ENCODE data around the gene ATP2C1. TPM values are rescaled to one million over a fixed set of nuclear protein-coding genes. Genes with fewer than 3 reads are reported as not detected.
A peak's percentile ranks its signal among the peaks of the same experiment; 100 is the strongest.

The ATP2C1 gene
- total and polyA plus RNA-seq, 2 experiments from 2014 or later: 31.5 to 99.4 TPM

DNA sequence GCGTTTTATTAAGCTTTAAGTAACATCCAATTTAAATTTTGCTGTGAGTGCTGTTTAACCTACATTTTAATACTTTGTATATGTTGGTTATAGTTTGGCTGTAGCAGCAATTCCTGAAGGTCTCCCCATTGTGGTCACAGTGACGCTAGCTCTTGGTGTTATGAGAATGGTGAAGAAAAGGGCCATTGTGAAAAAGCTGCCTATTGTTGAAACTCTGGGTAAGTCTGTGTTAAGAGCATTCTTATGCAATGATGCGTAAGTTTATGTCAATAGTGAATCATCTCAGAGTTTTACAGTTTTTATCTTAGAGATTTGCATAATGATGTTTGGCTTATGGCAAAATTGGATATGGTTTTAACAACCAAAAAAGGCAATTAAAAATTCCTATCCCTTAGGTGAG, 70.0 kb downstream of the ATP2C1 start:
- Histone ChIP-seq H2AFZ (no peak overlapping the region), H3K9me2 (replicated peaks; ENCODE audit: insufficient read depth) (no peaks in the 10 kb centered on the region), H3K36me3 (replicated peaks; ENCODE audit: insufficient read depth, low read depth) (no peaks in the 10 kb centered on the region), H3K27ac (peak overlapping the region; percentile 49), H3K9me3 (ENCODE audit: low read depth) (no peaks in the 10 kb centered on the region), H3K4me1 (ENCODE audit: insufficient read depth) (no peaks in the 10 kb centered on the region), H3K27me3 (no peaks in the 10 kb centered on the region), H3K4me2 (no peak overlapping the region), H3K4me3 (no peak overlapping the region), H3K79me2 (no peaks in the 10 kb centered on the region), H4K20me1 (ENCODE audit: insufficient read depth, poor library complexity, severe bottlenecking) (no peaks in the 10 kb centered on the region)
- peak; percentile 13 for DNase-seq (ENCODE audit: low spot score)
- TF ChIP-seq EZH2phosphoT487 (IDR thresholded peaks at IDR 0.05; ENCODE audit: low read depth, severe bottlenecking, unreplicated experiment) (no peak), EZH2 (IDR thresholded peaks at IDR 0.05; ENCODE audit: borderline replicate concordance) (no peak)
- TF ChIP-seq, protein P1, sequence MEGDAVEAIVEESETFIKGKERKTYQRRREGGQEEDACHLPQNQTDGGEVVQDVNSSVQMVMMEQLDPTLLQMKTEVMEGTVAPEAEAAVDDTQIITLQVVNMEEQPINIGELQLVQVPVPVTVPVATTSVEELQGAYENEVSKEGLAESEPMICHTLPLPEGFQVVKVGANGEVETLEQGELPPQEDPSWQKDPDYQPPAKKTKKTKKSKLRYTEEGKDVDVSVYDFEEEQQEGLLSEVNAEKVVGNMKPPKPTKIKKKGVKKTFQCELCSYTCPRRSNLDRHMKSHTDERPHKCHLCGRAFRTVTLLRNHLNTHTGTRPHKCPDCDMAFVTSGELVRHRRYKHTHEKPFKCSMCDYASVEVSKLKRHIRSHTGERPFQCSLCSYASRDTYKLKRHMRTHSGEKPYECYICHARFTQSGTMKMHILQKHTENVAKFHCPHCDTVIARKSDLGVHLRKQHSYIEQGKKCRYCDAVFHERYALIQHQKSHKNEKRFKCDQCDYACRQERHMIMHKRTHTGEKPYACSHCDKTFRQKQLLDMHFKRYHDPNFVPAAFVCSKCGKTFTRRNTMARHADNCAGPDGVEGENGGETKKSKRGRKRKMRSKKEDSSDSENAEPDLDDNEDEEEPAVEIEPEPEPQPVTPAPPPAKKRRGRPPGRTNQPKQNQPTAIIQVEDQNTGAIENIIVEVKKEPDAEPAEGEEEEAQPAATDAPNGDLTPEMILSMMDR (IDR thresholded peaks at IDR 0.05; ENCODE audit: poor library complexity): no peak
- WGBS (ENCODE audit: low lambda C conversion rate, missing lambda C conversion rate): 67% methylated on average over 3 of the region's 3 CpGs

DNA sequence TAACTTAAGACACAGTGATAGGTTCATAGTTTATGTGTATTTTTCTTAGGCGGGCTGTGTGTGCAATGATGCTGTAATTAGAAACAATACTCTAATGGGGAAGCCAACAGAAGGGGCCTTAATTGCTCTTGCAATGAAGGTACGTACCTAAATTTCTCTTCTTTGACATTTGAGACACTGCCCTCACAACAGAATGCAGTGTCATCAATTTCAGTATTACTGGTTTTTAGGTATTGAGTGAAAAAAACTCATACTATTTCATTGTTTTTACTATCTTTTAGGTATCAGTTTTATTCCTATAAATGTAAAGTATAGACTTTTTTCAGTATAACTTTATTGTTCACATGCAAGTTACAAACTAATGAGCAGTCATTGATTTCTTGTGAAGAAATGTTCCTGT, 73.4 kb downstream of the ATP2C1 start:
- no peak overlapping the region for H3K4me3 ChIP-seq
- no peak for DNase-seq (ENCODE audit: low spot score)
- TF ChIP-seq, protein P1 (IDR thresholded peaks at IDR 0.05; ENCODE audit: poor library complexity): no peak
- TF ChIP-seq EZH2 (IDR thresholded peaks at IDR 0.05; ENCODE audit: borderline replicate concordance) (no peak), EZH2phosphoT487 (IDR thresholded peaks at IDR 0.05; ENCODE audit: low read depth, severe bottlenecking, unreplicated experiment) (no peak)
- H3K4me1 ChIP-seq (ENCODE audit: insufficient read depth): no peaks in the 10 kb centered on the region
- H2AFZ ChIP-seq: no peak overlapping the region
- no peak overlapping the region for H3K27ac ChIP-seq
- no peaks in the 10 kb centered on the region for H3K9me2 ChIP-seq (replicated peaks; ENCODE audit: insufficient read depth)
- no peaks in the 10 kb centered on the region for H3K36me3 ChIP-seq (replicated peaks; ENCODE audit: insufficient read depth, low read depth)
- 92% methylated on average over 2 of the region's 2 CpGs for WGBS (ENCODE audit: low lambda C conversion rate, missing lambda C conversion rate)
- no peaks in the 10 kb centered on the region for H4K20me1 ChIP-seq (ENCODE audit: insufficient read depth, poor library complexity, severe bottlenecking)
- no peaks in the 10 kb centered on the region for H3K27me3 ChIP-seq
- H3K9me3 ChIP-seq (ENCODE audit: low read depth): no peaks in the 10 kb centered on the region
- no peak overlapping the region for H3K4me2 ChIP-seq
- no peaks in the 10 kb centered on the region for H3K79me2 ChIP-seq

DNA sequence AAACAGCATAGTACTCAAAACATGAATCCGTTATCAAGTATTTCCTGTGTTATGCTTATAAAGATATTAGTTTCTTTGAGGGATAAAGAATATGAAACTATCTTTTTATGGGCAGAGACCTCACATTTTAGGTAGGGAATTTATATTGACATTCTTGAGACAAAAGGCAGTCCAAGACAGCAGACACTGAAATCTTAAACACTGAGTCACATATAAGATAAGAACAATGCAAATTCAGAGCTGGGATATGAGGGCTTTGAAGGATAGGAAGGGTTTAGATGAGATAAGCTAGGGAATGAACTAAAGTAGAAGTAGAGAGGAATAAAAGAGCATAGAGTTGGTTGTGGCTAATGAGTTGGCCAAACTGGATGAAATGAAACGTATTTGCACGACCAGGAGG, 74.3 kb downstream of the ATP2C1 start:
- H3K27ac ChIP-seq: peak overlapping the region; percentile 12
- no peak overlapping the region for H3K4me2 ChIP-seq
- 62% methylated on average over 3 of the region's 3 CpGs for WGBS (ENCODE audit: low lambda C conversion rate, missing lambda C conversion rate)
- no peaks in the 10 kb centered on the region for H3K79me2 ChIP-seq
- no peaks in the 10 kb centered on the region for H3K9me2 ChIP-seq (replicated peaks; ENCODE audit: insufficient read depth)
- no peak overlapping the region for H2AFZ ChIP-seq
- no peaks in the 10 kb centered on the region for H3K9me3 ChIP-seq (ENCODE audit: low read depth)
- no peaks in the 10 kb centered on the region for H4K20me1 ChIP-seq (ENCODE audit: insufficient read depth, poor library complexity, severe bottlenecking)
- no peak for DNase-seq (ENCODE audit: low spot score)
- no peaks in the 10 kb centered on the region for H3K36me3 ChIP-seq (replicated peaks; ENCODE audit: insufficient read depth, low read depth)
- no peak overlapping the region for H3K4me3 ChIP-seq
- no peaks in the 10 kb centered on the region for H3K27me3 ChIP-seq
- TF ChIP-seq, protein P1 (IDR thresholded peaks at IDR 0.05; ENCODE audit: poor library complexity): no peak
- TF ChIP-seq EZH2 (IDR thresholded peaks at IDR 0.05; ENCODE audit: borderline replicate concordance) (no peak), EZH2phosphoT487 (IDR thresholded peaks at IDR 0.05; ENCODE audit: low read depth, severe bottlenecking, unreplicated experiment) (no peak)
- no peaks in the 10 kb centered on the region for H3K4me1 ChIP-seq (ENCODE audit: insufficient read depth)

DNA sequence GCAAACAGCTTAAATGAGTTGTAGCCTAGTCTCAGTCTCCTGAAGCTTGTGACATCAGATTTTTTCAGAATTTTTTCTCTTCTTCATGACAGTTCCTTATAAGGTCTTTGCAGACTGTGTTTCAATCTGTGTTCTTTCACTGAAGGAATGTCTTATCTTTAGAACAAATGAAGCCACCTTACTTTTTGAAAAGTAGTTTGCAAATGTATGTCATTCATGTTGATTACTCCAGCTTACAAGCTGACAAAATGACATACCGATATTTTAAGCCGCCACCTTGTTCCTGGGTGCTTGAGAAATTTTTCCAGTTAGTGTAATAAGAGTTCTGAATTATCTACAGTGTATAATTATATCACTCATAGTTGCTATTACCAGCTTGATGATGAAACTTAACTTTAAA, 75.7 kb downstream of the ATP2C1 start:
- H3K4me3 ChIP-seq: no peak overlapping the region
- no peaks in the 10 kb centered on the region for H3K79me2 ChIP-seq
- no peaks in the 10 kb centered on the region for H3K27me3 ChIP-seq
- H3K36me3 ChIP-seq (replicated peaks; ENCODE audit: insufficient read depth, low read depth): no peaks in the 10 kb centered on the region
- H3K9me2 ChIP-seq (replicated peaks; ENCODE audit: insufficient read depth): no peaks in the 10 kb centered on the region
- no peak overlapping the region for H2AFZ ChIP-seq
- no peak overlapping the region for H3K4me2 ChIP-seq
- H3K9me3 ChIP-seq (ENCODE audit: low read depth): no peaks in the 10 kb centered on the region
- no peaks in the 10 kb centered on the region for H4K20me1 ChIP-seq (ENCODE audit: insufficient read depth, poor library complexity, severe bottlenecking)
- WGBS (ENCODE audit: low lambda C conversion rate, missing lambda C conversion rate): 94% methylated on average over 2 of the region's 2 CpGs
- H3K4me1 ChIP-seq (ENCODE audit: insufficient read depth): no peaks in the 10 kb centered on the region
- H3K27ac ChIP-seq: no peak overlapping the region
- DNase-seq (ENCODE audit: low spot score): no peak
- TF ChIP-seq, protein P1 (IDR thresholded peaks at IDR 0.05; ENCODE audit: poor library complexity): no peak
- no peak for TF ChIP-seq EZH2phosphoT487 (IDR thresholded peaks at IDR 0.05; ENCODE audit: low read depth, severe bottlenecking, unreplicated experiment)

Measured in hepatocyte (in vitro differentiated cells).